Muscle layer of duodenum (tissue), 2 donors: ENCODE data around the gene PIP5K1C.
"Not testable (repeated sequence)": the region's sequence is repeated elsewhere in the genome, so short reads cannot be mapped to it uniquely, and the experiment has no call there.

ENCODE experiments used
- H3K27ac ChIP-seq: one replicate; pipeline ENCODE4 v1.7.0; 2013; ENCODE audit warnings: mild to moderate bottlenecking, low read length
- H3K27me3 ChIP-seq: one replicate; pipeline ENCODE4 v1.7.0; 2013; ENCODE audit warnings: low read depth, mild to moderate bottlenecking, control low read depth, low read length
- H3K36me3 ChIP-seq, 2 donors: one replicate each; pipeline ENCODE4 v1.7.0; 2013; ENCODE audit warnings: low read length in 2 of 2, control low read depth in 1 of 2, mild to moderate bottlenecking in 1 of 2; ENCODE audit not compliant: insufficient read depth in 2 of 2, control insufficient read depth in 1 of 2
- H3K4me1 ChIP-seq, 2 donors: one replicate each; pipeline ENCODE4 v1.7.0; 2013; ENCODE audit warnings: low read length in 2 of 2, mild to moderate bottlenecking in 2 of 2, control low read depth in 1 of 2, moderate library complexity in 1 of 2; ENCODE audit not compliant: insufficient read depth in 2 of 2, control insufficient read depth in 1 of 2
- H3K4me3 ChIP-seq, 2 donors: one replicate each; pipeline ENCODE4 v1.7.0; 2013; ENCODE audit warnings: low read length in 2 of 2, low read depth in 1 of 2, mild to moderate bottlenecking in 1 of 2
- H3K9me3 ChIP-seq, 2 donors: one replicate each; pipeline ENCODE4 v1.7.0; 2013; ENCODE audit warnings: low read length in 2 of 2, control low read depth in 1 of 2, mild to moderate bottlenecking in 1 of 2; ENCODE audit not compliant: control insufficient read depth in 1 of 2
- donor health status: healthy.

PIP5K1C gene

GRCh38 chr19:3669947-3670795 lies 30.1 kb downstream of the PIP5K1C start:
- H3K27ac ChIP-seq, result peak overlapping the region; percentile 90
- peaks cover 0 to 14% of the 10 kb centered on the region in 2 donors for H3K36me3 ChIP-seq
- no peaks in the 10 kb centered on the region for H3K9me3 ChIP-seq
- H3K4me1 ChIP-seq, result peaks cover 0 to 62% of the 10 kb centered on the region in 2 donors
- H3K27me3 ChIP-seq, result no peaks in the 10 kb centered on the region
- H3K4me3 ChIP-seq, result peak overlapping the region; percentile 26 to 52

- Histone ChIP-seq H3K4me1 (peaks cover 0 to 58% of the 10 kb centered on the region in 2 donors), H3K9me3 (no peaks in the 10 kb centered on the region), H3K36me3 (peaks cover 4 to 23% of the 10 kb centered on the region in 2 donors), H3K4me3 (peak overlapping the region in 1 of 2 donors; percentile 51), H3K27ac (peak overlapping the region; percentile 79), H3K27me3 (no peaks in the 10 kb centered on the region)
Observed at GRCh38 chr19:3669082-3669946, 31.0 kb downstream of the PIP5K1C start.

- peaks cover 0 to 58% of the 10 kb centered on the region in 2 donors for H3K4me1 ChIP-seq
- no peaks in the 10 kb centered on the region for H3K27me3 ChIP-seq
- H3K9me3 ChIP-seq, result no peaks in the 10 kb centered on the region
- peak overlapping the region; percentile 79 for H3K27ac ChIP-seq
- H3K4me3 ChIP-seq, result peak overlapping the region in 1 of 2 donors; percentile 51
- H3K36me3 ChIP-seq, result peaks cover 7 to 31% of the 10 kb centered on the region in 2 donors
Observed at GRCh38 chr19:3668331-3669081, 31.8 kb downstream of the PIP5K1C start.

- peaks cover 0 to 58% of the 10 kb centered on the region in 2 donors for H3K4me1 ChIP-seq
Observed at GRCh38 chr19:3667766-3668165, 32.5 kb downstream of the PIP5K1C start.

GRCh38 chr19:3667037-3667638 lies 33.1 kb downstream of the PIP5K1C start:
- H3K27ac ChIP-seq, result no peak overlapping the region
- peaks cover 0 to 54% of the 10 kb centered on the region in 2 donors for H3K4me1 ChIP-seq
- no peaks in the 10 kb centered on the region for H3K9me3 ChIP-seq
- H3K4me3 ChIP-seq, result no peak overlapping the region
- peaks cover 7 to 43% of the 10 kb centered on the region in 2 donors for H3K36me3 ChIP-seq
- no peaks in the 10 kb centered on the region for H3K27me3 ChIP-seq

More at GRCh38 chr19:3667766-3668165, 32.5 kb downstream of the PIP5K1C start:
- Histone ChIP-seq H3K27me3 (no peaks in the 10 kb centered on the region), H3K27ac (peak overlapping the region; percentile 79), H3K4me3 (no peak overlapping the region), H3K36me3 (peaks cover 7 to 38% of the 10 kb centered on the region in 2 donors), H3K9me3 (no peaks in the 10 kb centered on the region)

GRCh38 chr19:3666545-3666856 lies 33.8 kb downstream of the PIP5K1C start:
- Histone ChIP-seq H3K4me1 (peaks cover 0 to 48% of the 10 kb centered on the region in 2 donors), H3K36me3 (peaks cover 8 to 49% of the 10 kb centered on the region in 2 donors)
- not testable (repeated sequence) for H3K9me3 ChIP-seq, H3K27me3 ChIP-seq, H3K27ac ChIP-seq, H3K4me3 ChIP-seq

- peaks cover 12 to 55% of the 10 kb centered on the region in 2 donors for H3K36me3 ChIP-seq
- peaks cover 0 to 42% of the 10 kb centered on the region in 2 donors for H3K4me1 ChIP-seq
- H3K9me3 ChIP-seq, result no peaks in the 10 kb centered on the region
- no peak overlapping the region for H3K4me3 ChIP-seq
- H3K27me3 ChIP-seq, result no peaks in the 10 kb centered on the region
- no peak overlapping the region for H3K27ac ChIP-seq
Observed at GRCh38 chr19:3665681-3666544, 34.4 kb downstream of the PIP5K1C start.

- Histone ChIP-seq H3K4me1 (peaks cover 0 to 42% of the 10 kb centered on the region in 2 donors), H3K36me3 (peaks cover 18 to 58% of the 10 kb centered on the region in 2 donors), H3K4me3 (no peak overlapping the region), H3K27me3 (no peaks in the 10 kb centered on the region), H3K27ac (no peak overlapping the region), H3K9me3 (no peaks in the 10 kb centered on the region)
Observed at GRCh38 chr19:3664879-3665642, 35.2 kb downstream of the PIP5K1C start.

- H3K4me3 ChIP-seq, result no peak overlapping the region
- H3K36me3 ChIP-seq, result peaks cover 20 to 71% of the 10 kb centered on the region in 2 donors
- no peak overlapping the region for H3K27ac ChIP-seq
- H3K4me1 ChIP-seq, result peaks cover 0 to 30% of the 10 kb centered on the region in 2 donors
- no peaks in the 10 kb centered on the region for H3K27me3 ChIP-seq
- no peaks in the 10 kb centered on the region for H3K9me3 ChIP-seq
Observed at GRCh38 chr19:3663838-3664237, 36.4 kb downstream of the PIP5K1C start.
